ENCODE measurements around the gene ALPI.

Gene ALPI

DNA sequence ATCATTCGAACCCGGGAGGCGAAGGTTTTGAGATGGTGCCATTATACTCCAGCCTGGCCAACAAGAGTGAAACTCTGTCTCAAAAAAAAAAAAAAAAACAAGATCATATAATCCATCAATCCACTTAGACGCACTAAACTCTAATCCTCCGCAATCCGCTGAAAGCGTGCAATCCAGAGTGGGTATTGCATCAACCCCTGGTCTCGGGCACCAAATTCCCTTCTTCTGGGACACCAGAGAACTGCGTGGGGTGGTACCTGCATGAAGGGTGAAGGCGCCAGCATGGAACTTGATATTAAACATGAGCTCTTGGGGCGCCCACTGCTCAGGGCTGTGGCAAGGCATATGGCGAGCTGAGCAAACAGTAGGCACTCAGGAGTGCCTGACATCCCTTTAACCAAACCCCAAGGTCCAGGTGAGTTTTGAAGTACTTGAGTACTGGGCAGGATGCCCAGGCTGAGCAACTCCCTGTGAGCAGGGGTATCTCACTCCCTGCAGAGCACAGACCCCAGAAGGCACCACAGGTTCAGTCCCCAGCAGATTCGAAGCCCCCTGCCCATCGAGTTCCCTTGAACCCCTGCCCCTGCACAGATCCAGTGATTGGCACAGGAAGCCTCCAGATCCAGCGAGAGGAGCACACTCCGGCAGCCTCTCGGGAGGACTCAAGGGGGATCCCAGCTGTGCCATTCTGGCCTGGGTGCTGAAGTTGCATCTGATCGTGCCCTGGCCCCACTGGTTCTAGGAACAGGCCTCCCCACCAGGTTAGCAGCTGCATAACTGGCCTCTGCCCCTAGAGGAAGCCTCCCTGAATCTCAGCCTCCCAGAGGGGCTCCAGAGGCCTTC lies 8.0 kb downstream of the ALPI start:
- DNase-seq (ENCODE audit: low spot score) = no peak

DNA sequence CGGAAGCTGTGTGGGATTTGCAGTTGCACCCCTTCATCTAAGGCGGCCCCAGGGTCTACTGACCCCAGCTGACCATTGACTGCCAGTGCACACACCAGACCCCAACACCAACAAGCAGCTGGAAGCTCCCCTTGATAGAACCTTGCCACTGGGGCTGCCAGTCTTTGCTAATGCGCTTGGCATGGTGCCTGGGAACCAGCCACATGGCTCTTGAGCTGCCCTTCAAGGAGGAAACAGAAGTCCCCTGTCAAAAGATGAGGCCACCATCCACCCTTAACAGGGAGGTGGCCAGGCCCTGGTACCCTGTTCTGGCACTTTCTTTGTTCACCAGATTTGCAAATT lies 8.6 kb downstream of the ALPI start:
- no peak for DNase-seq (ENCODE audit: low spot score)

DNA sequence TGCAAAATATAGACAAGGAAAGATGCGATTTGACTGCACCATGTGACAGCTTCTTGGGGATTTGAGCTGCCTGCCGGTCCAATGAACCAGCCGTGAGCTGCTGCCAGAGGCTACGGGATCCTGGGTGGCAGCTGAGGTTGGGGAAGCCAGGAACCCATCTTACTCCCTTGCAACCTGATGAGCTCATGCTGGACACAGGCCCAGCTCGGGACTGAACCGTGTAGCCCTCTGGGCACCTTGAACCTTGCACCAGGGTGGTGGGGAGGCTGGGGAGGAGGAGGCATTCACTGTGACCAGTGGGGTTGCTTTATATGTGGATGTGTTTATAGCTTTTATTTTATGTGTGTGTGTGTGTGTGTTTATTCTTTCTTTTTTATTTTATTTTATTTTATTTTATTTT lies 9.1 kb downstream of the ALPI start:
- no peak for DNase-seq (ENCODE audit: low spot score)

DNA sequence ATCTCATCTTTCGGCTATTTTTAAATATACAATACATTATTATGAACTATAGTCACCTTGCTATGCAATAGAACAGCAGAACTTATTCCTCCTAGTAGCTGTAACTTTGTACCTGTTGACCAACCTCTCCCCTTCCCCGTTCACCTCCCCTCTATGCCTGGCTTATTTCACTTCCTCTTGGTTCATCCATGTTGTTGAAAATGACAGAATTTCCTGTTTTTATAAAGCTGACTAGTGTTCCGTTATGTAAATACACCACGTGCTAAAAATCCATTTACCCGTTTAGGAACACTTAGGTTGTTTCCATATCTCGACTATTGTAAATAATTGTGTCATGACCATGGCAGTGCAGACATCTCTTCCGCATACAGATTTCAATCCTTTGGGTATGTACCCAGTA lies 10.3 kb downstream of the ALPI start:
- DNase-seq (ENCODE audit: low spot score) = no peak

DNA sequence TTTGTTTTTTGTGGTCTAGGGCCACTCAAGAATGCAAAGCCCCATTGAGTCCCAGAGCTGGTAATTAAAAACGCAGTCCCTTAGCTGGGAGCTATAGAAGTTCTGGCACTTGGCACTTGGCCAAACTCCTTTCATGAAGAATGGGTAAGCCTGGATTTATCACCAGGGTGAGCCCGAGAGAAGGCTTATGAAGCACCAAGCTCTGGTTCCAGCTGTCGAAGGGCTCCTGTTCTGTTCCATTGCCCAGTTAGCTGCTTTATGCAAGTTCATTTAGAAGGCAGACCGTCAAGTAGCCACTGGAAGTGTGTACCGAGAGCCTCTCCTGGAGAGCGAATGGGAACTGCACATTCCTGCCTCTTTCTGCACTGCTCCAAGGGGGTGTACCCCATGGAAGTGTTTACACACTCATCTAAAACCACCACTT lies 17.5 kb downstream of the ALPI start:
- no peak for DNase-seq (ENCODE audit: low spot score)

DNA sequence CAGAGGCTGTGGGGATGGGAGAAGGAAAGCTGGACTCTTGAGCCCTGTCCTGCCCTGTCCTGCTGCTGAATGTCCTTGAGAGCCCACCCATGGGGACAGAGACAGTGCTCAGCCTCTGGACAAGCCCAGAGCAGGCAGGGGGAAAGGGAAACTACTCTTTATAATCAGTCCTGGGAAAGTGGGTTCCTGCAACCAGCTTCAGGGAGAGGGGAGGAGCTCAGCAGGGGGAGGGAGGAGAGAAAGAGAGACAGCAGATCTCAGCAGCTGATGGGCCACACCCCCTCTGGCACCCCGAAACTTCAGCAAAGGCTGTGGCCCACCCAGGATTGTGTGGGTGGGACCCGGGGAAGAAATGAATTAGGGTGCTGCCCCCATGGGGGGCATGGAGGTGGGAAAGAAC lies 20.1 kb downstream of the ALPI start:
- no peak for DNase-seq (ENCODE audit: low spot score)

DNA sequence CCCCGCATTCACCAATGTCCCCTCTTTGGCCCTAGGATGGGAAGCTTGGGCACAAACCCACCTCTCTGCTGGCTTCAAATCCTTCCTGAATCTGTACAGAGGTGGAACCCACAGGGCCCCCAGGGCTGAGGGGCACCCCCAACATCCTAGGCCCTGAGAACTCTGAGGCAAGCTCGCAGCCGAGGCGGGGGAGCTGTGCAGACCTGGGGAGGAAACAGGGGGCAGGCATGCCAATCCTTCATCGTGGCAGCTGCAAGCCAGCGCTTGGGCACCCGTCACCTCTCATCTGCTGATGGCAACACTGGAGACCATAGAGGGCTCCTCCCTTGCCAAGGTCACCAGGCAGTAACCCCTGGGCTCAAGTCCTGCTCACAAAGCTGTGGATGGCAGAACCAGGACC lies 20.8 kb downstream of the ALPI start:
- DNase-seq (ENCODE audit: low spot score) = no peak

DNA sequence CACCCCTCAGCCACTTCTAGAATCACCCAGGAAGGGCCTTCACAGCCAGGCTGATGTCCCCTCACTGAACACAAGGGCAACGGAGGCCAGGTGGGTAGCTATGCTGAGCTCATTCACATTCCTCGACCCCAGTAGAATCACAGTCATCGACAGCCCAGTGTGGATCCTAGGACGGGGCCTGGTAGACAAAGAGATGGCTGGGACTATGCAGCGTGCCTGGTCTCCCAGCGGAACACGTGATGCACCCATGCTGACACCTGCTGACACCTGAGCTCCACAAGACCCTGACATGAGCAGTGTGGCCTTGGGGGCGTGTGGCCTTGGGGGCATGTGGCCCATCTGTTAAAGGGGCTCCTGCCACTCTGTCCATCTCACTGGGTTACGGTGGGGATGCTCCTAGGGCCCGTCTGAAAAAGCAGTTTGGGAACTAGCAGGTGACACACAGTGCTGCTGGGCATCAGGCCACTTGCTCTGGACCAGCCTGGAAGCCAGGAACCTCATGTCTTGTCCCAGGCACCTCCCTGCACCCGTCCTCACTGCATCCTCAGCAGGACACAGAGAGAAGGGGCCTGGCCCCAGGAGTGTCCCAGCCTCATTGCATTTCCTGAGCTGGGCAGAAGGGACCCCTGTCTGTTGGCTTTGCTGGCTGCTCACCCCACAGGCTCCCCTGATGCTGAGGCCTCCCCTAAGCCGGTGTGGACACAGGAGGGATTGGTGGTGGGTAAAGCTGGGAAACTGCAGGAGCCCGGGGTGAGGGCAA lies 22.0 kb downstream of the ALPI start:
- no peak for DNase-seq (ENCODE audit: low spot score)

DNA sequence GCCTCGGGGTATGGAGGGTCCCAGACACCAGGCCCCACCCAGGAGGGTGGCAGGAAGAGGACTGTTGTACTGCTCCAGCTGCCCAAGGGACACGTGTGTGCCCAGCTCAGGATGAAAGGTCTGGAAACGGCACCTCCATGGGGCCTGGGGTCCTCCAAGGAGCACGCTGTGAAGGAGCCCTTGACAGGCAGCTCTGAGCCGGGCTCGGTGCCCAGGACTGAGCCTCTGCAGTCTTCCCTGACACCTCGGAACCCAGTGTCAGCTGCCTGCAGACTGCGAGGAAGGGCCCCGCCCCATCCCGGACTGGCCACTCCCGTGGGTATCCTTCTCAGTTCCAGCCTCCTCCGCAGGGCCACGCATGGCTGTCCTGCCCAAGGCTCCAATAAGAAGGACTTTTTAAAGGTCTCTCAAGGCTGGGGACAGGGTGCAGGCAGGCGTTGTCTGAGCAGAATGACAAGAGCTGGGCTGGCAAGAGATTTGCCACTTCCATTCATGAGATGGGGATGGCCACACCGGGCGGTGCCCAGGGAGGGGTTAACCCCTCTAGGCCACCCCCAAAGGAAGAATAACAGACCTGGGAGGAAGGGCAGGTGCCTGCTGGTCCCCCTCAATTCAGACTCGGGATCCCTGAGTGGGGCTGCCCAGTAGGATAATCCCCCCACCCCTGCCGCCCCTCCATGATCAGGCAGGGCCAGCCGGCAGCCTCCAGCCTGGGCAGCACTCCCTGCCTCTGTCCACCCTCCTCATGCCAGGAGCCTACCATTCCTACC lies 22.8 kb downstream of the ALPI start:
- DNase-seq (ENCODE audit: low spot score) = no peak

DNA sequence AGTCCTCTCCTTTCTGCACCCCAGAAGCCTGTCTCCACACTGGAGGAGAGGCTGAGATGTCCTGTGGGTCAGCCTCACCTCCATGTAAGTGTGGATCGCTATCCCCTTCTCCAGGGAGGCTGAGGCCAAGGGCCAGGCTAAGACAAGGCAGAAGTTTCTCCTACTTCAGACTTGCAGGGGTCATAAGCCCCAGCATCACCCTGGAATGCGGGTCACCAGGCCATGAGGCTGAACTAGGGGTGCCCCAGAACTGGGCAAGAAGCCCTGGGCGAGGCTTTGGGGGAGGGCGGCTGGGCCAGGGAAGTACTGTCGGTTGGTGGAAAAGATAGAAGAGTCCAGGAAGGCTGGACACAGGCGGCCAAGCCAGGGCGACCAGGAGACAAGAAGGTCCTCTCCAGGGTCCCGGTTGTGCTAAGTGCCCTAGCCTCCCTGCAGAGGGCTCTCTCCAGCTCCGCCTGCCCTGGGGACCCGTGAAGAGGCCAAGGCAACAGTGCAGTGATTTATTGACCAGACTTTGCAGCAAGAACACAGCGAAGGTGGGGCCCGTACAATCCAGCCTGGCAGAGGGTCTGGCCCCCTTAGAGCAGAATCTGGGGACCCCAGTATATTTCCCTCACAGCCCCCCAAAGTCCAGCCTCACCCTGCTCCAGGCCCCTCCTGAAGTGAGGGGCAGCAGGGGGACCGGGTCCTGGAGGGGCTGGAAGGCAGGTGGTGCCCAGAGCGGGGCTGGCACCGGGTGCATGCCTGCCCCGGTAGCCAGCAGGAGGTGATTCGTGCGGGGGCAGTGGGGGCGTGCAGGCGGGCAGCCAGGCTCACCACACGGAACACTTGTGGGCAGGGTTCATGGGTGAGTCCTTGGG lies 23.6 kb downstream of the ALPI start:
- no peak for DNase-seq (ENCODE audit: low spot score)

DNA sequence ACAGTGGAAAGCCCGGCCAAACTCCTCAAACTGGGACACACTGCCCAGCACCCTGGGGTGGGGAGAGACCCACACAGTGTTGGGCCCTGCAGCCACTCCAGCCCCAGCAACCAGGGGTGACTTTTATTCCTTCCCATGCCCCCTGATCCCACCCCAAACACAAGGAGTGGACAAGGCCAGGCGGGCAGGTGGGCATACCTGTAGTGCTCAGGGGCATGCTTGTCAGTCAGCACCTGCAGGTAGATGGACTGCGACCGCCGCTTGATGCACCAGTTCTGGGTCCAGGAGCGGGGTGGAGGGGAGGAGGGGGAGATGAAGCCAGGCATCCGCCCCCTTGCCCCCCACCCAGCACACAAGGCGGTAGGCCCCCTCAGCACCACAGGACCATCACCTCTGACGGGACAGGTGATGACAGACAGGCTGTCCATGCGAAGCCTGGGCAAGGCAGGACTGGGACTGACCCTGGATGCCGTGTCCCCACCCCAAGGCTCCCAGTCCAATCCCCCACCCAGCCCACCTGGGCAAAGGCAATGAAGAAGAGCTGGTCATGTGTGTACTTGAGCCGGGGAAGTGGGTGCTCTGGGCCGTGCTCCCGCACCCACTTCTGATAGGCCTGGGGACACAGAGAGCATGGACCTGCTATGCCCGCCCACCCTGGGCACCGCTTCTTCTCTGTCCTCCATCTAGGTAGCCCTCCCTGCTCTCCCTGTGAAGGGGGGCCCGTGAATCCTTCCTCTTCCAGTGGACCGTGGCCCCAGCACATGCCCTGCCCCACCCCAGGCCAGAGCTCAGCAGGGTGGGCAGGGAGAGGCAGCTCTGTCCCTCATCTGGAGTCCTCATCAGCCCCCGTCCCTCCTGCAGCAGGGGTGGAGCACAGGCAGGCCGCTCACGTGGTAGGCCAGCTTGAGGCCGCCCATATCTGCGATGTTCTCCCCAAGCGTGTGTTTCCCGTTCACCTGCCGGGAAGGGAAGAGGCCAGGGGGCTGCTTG lies 24.5 kb downstream of the ALPI start:
- DNase-seq (ENCODE audit: low spot score) = no peak

DNA sequence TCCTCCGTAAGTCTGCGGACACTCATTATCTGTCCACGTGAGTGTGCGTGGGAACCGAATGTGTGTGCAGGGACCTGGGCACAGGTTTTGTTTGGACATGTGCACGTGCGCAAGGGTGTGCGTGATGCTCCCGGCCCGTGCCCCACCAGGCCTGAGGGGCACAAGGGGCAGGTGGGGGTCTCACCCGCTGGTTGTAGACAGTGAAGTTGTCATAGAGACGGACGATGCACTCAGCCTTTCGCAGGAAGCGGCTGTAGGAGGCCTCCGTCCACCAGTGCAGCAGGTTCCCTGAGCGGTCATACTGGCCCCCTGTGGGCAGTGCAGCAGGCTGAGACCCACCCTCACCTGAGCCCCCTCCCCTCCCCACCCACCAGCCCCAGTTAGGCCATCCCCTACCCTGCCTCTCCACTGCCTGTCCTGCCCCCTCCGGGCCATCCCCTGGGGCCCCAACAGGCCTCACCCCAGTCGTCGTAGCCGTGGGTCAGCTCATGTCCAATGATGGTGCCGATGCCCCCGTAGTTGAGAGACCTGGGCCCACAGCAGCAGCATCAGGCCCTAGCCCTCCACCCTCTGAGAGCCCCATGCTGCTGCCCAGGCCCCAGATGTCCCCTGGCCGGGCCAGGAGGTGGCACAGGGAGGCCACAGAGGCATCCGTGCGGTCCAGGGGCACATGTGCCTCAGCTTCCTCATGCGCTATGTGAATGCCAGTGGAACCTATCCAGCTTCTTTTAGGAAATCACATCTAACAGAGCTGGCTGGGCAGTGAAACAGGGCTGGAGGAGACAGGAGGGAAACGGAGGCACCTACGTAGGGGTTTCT lies 25.6 kb downstream of the ALPI start:
- no peak for DNase-seq (ENCODE audit: low spot score)

DNA sequence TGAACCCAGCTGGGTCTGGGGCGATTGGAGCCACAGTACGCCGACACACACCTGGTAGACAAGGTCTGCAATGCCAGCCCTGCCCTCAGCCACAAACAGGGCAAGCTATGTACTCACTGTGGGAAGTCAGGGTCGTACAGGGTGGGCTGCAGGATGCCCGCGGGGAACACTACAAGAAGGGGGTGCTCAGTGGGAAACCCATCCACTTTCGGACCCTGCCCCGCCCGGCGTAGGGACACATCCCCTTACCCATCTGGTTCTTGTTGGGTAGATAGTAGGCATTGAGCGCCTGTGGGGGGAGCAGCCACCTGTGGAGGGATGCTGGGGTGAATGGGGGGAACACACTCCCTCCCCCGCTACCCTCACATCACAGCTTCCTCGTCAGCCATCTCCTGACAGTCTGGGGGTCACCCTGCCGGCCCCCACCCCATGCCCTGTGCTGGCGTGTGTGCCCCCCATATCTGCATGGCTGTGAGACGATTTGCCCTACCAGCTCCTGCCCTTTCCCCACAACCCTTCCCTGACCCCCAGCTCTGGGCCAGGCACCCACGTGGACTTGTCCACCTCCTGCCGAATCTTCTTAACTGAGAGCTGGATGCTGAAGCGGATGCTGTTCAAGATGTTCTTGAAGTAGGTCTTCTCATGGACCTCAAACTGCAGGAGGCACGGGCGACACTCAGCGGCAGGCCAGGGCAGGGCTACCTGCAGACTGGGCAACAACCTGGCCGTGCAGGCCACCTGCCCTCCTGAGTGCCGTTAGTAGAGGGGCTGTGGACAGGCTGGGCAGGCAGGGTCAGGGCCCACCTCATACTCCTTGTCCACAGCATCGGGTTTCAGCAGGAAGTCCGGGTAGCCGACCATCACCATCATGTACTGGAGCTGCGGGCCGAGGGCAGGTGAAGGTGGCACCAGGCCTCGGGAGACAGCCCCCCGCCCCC lies 26.6 kb downstream of the ALPI start:
- DNase-seq (ENCODE audit: low spot score) = no peak

DNA sequence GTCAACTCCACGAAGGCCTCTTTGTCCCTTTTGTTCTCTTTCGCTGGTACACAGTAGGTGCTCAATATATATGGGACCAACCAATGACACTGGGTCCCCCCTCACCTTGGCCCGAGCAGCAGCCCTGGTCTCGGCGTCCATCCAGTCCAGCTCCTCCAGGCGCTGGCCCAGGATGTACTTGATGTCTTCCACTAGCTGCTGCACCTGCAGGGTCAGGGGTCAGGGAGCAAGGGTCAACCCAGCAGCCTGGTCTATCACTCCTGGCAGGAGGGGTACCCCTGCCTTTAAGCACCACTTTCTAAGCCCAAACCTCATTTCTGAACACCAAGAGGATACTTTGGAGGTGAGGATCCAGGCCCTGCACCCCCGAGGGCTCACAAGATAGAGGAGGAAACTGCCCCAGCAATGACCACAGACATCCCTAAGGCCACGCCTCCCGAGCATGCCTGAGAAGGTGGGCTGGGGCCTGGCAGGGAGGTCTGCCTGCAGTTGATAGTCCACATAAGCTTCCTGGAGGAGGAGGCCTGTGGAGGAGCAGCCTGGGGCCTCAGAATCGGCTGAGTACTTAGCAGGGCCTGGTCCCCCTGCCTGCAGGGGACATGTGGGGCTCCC lies 27.5 kb downstream of the ALPI start:
- no peak for DNase-seq (ENCODE audit: low spot score)

DNA sequence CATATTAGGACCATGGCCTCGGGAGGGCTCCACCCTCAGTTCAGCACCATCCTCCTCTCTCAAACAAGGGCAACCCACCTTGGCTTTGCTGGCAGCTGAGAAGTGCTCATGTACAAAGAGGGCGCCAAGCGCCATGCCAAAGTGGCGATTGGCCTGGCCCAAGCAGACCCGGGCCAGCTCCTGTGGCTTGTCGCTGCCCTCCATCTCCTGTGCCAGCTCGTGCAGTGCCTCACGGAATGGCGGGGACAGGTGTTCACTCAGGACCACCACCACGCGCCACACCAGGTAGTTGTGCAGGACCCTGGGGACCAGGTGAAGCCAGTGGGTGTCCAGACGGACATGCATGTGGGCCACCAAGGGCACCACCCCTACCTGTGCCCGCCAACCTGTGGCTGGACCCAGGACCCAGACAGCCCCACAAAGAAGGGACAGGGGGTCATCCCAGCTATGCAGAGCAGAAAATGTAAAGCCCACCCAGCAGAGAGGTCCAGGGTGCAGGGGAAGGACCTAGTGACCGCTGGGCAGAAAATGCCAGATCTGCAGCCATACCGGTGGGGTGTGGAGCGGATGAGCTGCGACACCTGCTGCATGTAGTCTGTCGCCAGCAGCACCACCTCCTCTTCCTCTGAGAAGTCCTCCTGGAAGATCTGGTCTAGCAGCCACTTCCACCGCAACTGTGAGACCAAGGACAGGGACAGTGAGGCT lies 28.1 kb downstream of the ALPI start:
- DNase-seq (ENCODE audit: low spot score) = no peak

DNA sequence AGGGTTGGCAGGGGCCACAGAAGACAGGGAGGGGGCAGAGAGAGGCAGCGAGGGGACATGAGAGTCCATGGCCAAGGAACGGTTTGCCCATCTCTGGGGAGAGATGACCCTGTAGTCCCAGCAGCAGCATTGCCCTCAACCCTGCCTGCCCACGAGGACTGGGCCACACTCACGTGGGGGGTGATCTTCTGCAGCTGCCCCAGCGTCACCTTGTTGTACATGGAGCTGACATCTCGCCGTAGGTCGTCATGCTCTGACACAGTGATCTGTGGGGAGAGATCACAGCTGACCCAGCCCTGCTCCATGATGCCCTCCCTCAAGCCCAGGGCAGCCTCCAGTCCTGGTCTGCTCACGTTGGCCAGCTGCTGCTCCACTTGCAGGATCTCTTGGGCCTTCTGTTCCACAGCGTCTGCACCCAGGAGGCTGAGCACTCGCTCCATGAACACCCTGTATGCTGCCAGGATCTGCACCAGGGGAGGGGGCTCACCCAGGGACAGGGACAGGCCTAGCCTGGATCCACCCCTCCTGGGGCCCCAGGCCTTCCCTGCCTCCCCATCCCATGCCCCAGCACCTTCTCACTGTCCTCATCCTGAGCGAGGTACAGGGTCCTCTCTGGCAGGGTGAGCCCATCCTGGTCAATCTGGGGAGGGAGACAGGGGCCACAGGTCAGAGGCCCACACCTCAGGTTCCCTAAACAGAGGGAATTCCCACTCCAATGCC lies 28.8 kb downstream of the ALPI start:
- no peak for DNase-seq (ENCODE audit: low spot score)

DNA sequence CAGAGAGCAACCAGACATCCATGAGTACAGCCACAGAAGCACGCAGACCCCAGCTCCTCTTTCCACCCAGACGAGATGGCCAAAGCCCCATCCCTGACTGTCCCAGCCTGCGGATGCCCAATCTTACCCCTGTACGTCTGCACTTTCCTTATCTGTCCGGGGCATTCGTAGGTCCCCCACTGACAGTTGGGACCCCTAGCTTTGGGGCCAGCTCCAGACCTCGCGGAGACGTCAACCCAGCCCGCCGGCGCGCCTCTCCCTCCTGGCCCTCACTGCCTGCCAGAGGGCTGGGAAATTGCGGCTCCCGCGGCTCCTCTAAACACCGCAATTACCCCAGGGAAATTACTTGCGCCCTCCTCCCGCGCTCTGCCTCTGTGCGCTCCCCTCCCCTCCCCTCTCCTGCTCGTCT lies 29.4 kb downstream of the ALPI start:
- no peak for DNase-seq (ENCODE audit: low spot score)
